ENCODE results near the gene PDZD4.

PDZD4 gene

DNA sequence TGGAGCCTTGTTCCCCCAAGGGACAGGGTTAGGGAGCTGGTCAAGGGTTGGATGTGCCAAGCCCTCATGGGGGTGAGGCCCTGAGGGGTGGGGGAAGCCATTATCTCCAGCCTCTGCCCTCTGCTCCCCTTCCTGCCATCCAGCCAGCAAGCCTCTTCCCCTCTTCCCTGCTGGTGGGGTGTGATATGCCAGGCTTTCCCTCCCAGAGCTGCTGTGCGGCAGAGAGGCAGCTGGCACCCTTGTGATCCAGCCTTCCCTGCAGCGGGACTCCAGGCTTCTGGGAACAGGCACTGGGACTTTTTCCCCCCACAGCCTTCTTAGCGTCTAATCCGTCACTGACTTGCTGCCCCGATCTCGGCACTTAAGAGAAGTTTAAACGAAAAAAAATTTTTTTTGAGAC is 29.6 kb downstream of the PDZD4 start:
- H3K9ac ChIP-seq (ENCODE audit: low read depth, low read length), result no peak overlapping the region
- H3K36me3 ChIP-seq (ENCODE audit: insufficient read depth, low read length), result peaks cover 8% of the 10 kb centered on the region
- H3K9me3 ChIP-seq (ENCODE audit: control insufficient read depth, insufficient read depth, low read length), result no peaks in the 10 kb centered on the region
- no peaks in the 10 kb centered on the region for H3K4me1 ChIP-seq (ENCODE audit: insufficient read depth, low read length)

DNA sequence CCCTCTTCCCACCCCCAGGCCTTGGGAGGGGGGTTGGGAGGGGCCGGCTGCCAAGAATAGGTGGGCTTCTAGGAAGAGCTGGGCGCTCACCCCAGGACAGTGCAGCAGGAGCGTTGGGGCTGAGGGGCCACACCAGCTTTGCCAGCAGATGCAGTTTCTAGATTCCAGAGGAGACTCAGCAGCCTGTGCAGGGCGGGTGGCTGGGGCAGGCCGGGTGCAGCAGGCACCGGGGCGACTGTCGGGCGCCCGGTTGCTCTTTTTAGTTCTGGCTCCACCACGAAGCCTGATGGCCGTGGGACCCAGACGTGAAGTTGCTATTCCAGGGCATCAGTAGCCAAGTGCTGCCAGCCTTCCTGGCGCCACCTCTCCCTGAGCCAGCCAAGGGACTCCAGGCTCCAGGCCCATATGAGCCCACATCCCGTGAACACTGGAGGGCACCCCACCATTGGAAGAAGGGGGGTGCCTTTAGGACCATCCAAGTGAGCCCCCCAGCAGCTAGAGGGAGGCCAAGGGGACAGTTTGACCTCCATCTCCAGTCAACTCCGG is 30.1 kb downstream of the PDZD4 start:
- Histone ChIP-seq H3K9me3 (ENCODE audit: control insufficient read depth, insufficient read depth, low read length) (no peaks in the 10 kb centered on the region), H3K9ac (ENCODE audit: low read depth, low read length) (no peak overlapping the region), H3K4me1 (ENCODE audit: insufficient read depth, low read length) (no peaks in the 10 kb centered on the region), H3K36me3 (ENCODE audit: insufficient read depth, low read length) (peaks cover 8% of the 10 kb centered on the region)

DNA sequence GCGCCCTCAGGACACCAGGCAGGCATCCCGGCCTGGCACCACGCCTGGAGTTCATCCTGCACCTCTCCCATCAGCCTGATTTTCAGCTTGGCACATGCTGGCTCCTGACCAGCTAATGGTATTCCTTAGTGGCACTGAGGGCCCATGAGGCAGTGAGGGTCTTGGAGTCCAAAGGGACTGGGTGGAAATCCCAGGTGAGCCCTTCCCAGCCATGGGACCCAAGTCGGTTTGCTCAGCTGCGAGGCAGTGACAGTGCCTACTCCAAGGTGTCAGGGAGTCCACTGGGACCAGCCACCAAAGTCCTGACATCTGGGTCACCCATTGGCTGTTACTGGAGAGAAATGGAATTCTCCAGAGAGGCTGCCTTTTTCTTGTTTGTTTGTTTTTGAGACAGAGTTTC is 31.0 kb downstream of the PDZD4 start:
- Histone ChIP-seq H3K9me3 (ENCODE audit: control insufficient read depth, insufficient read depth, low read length) (no peaks in the 10 kb centered on the region), H3K4me1 (ENCODE audit: insufficient read depth, low read length) (no peaks in the 10 kb centered on the region), H3K9ac (ENCODE audit: low read depth, low read length) (no peak overlapping the region), H3K36me3 (ENCODE audit: insufficient read depth, low read length) (peaks cover 8% of the 10 kb centered on the region)

DNA sequence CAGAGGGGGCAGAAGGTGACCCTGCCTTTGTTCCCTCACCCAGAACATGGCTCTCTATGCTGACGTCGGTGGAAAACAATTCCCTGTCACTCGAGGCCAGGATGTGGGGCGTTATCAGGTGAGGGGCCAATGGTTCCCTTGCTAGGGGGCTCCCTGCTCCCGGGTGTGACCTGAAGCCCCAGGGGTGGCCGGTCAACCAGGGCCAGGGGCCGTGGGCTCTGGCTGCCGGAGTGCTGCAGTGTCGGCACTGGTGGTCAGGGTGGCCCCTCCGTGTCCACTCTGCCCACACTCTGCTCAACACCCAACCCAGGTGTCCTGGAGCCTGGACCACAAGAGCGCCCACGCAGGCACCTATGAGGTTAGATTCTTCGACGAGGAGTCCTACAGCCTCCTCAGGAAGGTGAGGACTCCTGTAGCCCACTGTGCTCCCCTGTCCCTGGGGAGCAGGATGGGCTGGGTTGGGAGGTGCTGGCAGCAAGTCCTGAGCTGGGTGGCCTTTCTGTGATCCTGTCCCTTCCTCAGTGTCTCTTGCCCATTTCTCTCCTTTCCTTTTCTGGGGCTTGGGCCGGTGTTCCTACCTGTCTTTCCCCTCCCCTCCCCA is 32.8 kb downstream of the PDZD4 start:
- no peaks in the 10 kb centered on the region for H3K4me1 ChIP-seq (ENCODE audit: insufficient read depth, low read length)

DNA sequence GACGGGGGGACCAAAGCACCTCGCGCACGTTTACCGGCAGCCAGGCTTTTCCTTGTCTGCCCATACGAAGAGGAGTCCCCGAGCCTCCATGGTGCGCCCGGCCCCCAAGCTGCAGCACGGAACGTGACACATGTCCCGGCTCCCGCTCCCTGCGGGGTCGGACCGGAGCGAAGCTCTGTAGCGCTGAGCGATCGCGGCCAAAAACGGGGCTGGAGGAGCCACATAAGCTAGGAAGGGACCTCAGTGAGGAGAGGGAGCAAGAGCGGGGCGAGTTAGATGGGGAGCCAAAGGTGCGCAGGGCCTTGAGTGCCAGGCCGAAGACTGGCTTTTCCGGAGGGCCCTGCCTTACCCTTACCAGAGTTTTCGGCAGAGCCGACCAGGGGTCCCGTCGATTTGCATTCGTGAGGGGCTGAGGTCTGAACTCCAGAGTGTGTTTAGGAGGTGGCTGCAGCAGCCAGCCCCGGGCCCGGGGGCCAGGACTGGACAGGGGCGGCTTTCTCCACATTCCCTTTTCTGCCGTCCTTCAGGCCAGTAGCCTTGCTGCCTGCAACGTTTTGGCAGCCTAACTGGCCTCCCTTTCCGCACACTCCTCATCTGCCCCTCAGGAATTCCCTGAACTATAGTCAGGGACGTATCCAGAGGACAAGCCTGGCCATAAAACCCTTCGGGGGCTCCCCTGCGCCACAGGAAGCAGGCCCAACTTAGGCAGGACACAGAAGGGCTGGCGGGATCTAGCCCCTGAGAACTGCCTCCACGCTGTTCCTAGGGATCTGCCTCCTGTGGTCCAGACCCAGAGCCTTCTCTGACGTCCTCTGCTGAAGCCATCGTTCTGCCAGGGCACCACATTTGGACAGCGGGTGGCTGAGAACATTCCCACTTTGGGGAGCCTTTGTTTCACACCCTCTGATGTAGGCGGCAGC is 35.2 kb downstream of the PDZD4 start:
- Histone ChIP-seq H3K9me3 (ENCODE audit: control insufficient read depth, insufficient read depth, low read length) (no peaks in the 10 kb centered on the region), H3K9ac (ENCODE audit: low read depth, low read length) (peak overlapping the region; percentile 66), H3K36me3 (ENCODE audit: insufficient read depth, low read length) (peaks cover 5% of the 10 kb centered on the region), H3K4me1 (ENCODE audit: insufficient read depth, low read length) (no peaks in the 10 kb centered on the region)

More for the DNA sequence above, 32.8 kb downstream of the PDZD4 start:
- Histone ChIP-seq H3K36me3 (ENCODE audit: insufficient read depth, low read length) (peaks cover 5% of the 10 kb centered on the region; the same call in 1 of the 2 replicates), H3K9ac (ENCODE audit: low read depth, low read length) (no peak overlapping the region), H3K9me3 (ENCODE audit: control insufficient read depth, insufficient read depth, low read length) (no peaks in the 10 kb centered on the region)

DNA sequence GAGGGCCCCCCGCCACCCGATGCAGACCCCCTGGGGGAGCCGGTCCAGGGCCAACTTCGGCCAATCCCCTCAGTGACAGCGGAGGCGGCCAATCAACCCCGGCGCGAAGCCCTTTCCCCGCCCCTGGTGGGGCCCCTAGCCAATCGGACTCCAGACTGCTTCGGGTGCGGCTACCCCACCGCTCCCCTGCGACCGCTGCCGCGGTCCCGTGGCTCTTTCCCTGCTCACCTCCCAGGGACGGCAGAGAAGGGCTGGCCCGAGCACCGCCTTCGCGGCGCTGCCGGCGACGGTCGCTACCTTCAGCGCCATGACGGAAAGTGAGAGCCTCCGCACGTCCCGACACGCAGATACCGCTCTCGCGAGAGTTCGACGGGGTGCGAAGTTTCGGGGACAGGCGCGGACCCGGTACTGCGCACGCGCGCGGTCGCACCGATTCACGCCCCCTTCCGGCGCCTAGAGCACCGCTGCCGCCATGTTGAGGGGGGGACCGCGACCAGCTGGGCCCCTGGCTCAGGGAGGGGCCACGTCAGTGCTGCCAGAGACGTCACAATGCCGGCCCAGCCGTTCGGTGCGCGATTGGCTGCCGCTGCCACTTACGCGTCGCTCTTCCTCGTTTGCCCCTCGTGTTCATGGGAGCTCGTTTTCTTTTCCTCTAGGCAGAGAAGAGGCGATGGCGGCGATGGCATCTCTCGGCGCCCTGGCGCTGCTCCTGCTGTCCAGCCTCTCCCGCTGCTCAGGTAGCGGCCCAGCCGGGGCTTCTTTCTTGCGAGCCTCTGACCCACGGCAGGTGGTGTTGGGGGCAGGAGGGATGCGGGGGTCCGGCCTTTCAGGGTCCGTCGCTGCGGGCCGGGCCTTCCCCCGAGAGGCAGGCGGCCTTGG is 36.1 kb downstream of the PDZD4 start, which contains the start of the genes IDH3G and SSR4:
Gene IDH3G, minus strand, starts transcription at position 358 of the 879 bp plus-strand sequence. Its CDS starts 49 bp downstream, at position 309.
Gene SSR4, plus strand, starts transcription at position 651 of the 879 bp plus-strand sequence. Its CDS starts 20 bp downstream, at position 671.
- H3K4me1 ChIP-seq (ENCODE audit: insufficient read depth, low read length), result no peaks in the 10 kb centered on the region
- peak within 1 kb of the TSS; percentile 89 for H3K9ac ChIP-seq (ENCODE audit: low read depth, low read length)
- H3K36me3 ChIP-seq (ENCODE audit: insufficient read depth, low read length), result peaks cover 5% of the 10 kb centered on the region
- no peaks in the 10 kb centered on the region for H3K9me3 ChIP-seq (ENCODE audit: control insufficient read depth, insufficient read depth, low read length)

DNA sequence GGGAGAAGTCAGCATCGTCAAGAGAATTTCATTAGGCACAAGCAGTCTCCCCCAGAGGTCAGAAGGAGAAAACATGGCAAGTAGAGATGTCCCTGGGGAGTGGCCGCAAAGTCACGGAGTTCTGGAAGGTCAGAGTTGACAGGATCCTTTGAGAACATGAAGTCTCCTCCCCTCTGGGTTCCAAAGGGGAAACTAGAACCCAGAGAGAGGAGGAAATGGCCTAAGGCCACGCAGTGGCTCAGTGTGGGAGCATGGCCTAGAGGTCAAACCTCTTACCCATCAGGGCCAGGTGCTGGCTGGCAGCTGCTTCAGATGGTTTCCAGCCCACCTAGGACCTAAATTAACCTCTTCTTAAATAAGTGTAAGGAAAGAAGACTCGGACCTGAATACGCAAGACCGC is 37.1 kb downstream of the PDZD4 start:
- H3K9me3 ChIP-seq (ENCODE audit: control insufficient read depth, insufficient read depth, low read length), result no peaks in the 10 kb centered on the region
- no peaks in the 10 kb centered on the region for H3K4me1 ChIP-seq (ENCODE audit: insufficient read depth, low read length)
- peaks cover 5% of the 10 kb centered on the region for H3K36me3 ChIP-seq (ENCODE audit: insufficient read depth, low read length)
- peak overlapping the region; percentile 89; the same call in 1 of the 2 replicates for H3K9ac ChIP-seq (ENCODE audit: low read depth, low read length)

DNA sequence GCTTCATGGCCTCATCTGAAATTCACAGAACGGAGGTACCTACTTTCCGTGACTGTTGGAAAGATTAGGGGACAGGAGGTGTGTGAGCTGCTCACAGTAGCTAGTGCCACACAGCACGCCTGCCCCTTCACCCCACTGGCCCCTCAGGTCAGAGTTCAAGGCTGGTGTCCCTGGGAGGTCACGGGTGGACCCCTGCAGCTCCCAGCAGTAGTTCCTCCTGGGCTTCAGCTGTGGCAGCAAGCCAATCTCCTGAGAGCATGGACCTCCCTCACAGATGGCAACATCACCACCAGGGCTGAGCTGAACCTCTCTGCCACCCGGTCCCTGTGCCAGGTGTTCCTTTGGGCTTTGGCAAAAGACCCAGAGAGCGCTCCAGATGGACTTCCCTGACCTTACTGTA is 38.0 kb downstream of the PDZD4 start:
- no peaks in the 10 kb centered on the region for H3K4me1 ChIP-seq (ENCODE audit: insufficient read depth, low read length)
- H3K36me3 ChIP-seq (ENCODE audit: insufficient read depth, low read length), result peaks cover 5% of the 10 kb centered on the region
- H3K9ac ChIP-seq (ENCODE audit: low read depth, low read length), result no peak overlapping the region
- H3K9me3 ChIP-seq (ENCODE audit: control insufficient read depth, insufficient read depth, low read length), result no peaks in the 10 kb centered on the region

DNA sequence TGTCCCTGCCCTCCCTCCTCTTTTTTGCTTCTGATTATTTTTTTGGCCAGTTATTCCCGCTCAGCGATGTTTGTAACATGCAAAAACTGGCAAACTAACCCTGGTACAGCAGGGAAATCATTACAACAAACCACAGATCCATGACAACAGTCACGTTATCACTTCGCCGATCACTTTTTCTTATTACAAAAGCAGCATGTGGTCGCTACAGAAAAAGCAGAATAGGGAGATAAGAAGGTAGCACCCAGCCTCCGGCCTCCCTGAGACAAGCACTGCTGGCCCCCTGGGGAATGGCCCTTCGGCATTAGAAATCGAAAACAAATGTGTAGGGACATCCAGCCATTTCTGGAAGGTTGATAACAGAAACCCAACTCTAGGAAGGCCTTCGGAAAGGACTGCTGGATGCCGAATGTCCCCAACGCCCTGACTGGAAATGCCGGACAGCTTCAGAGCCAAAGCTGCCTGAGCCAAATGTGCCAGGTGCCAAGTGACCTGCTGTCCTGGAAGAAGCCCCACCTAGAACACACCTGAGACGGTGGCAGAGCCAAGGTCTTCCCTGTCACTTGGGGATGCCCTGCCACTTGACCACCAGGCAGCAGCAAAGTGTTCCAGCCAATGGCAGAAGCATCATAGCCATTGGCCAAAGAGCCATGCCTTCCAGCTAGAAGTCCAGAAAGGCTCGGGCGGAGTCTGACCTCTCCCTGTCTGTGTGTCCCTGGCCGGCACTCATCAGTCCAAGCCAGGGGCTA is 39.1 kb downstream of the PDZD4 start:
- H3K9me3 ChIP-seq (ENCODE audit: control insufficient read depth, insufficient read depth, low read length), result no peaks in the 10 kb centered on the region
- H3K4me1 ChIP-seq (ENCODE audit: insufficient read depth, low read length), result no peaks in the 10 kb centered on the region
- H3K9ac ChIP-seq (ENCODE audit: low read depth, low read length), result no peak overlapping the region
- no peaks in the 10 kb centered on the region; the same call in none of the 2 replicates for H3K36me3 ChIP-seq (ENCODE audit: insufficient read depth, low read length)

DNA sequence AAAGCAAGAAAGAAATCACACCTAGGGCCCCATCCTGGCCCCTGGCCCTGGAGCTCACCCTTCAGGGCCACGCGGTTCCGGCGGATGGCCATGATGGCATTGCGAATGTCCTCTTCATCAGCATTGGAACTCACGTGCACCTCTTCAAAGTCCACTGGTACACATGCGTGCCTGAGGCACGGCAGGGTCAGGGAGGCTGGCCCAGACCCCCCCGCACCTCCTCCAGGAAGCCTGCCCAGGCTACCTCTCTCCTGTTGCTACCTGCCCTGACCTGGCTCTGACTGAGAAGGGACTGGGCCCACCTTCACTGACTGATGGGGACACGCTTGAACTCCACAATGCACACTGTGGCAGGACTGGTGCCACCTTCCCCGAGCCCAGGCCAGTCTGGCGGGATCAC is 40.7 kb downstream of the PDZD4 start:
- H3K36me3 ChIP-seq (ENCODE audit: insufficient read depth, low read length), result no peaks in the 10 kb centered on the region; the same call in 1 of the 2 replicates
- H3K9ac ChIP-seq (ENCODE audit: low read depth, low read length), result no peak overlapping the region
- no peaks in the 10 kb centered on the region for H3K9me3 ChIP-seq (ENCODE audit: control insufficient read depth, insufficient read depth, low read length)
- no peaks in the 10 kb centered on the region for H3K4me1 ChIP-seq (ENCODE audit: insufficient read depth, low read length)

DNA sequence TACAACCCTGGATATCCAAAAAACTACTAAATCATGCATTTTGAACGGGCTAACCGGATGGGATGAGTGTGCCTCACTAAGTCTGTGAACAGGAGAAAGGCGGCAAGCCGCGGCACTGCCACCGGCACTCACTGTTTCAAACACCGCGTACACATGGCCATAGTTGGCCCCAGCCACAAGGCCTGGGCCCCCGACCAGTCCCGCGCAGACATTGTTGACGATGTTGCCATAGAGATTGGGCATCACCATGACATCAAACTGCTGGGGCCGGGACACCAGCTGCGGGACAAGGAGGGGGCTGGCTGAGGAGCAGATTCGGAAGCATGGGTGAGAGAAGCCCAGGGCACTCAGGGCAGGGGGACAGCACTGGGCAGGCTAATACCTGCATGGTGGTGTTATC is 43.7 kb downstream of the PDZD4 start:
- Histone ChIP-seq H3K36me3 (ENCODE audit: insufficient read depth, low read length) (no peaks in the 10 kb centered on the region; the same call in 1 of the 2 replicates), H3K4me1 (ENCODE audit: insufficient read depth, low read length) (no peaks in the 10 kb centered on the region), H3K9ac (ENCODE audit: low read depth, low read length) (no peak overlapping the region), H3K9me3 (ENCODE audit: control insufficient read depth, insufficient read depth, low read length) (no peaks in the 10 kb centered on the region)

DNA sequence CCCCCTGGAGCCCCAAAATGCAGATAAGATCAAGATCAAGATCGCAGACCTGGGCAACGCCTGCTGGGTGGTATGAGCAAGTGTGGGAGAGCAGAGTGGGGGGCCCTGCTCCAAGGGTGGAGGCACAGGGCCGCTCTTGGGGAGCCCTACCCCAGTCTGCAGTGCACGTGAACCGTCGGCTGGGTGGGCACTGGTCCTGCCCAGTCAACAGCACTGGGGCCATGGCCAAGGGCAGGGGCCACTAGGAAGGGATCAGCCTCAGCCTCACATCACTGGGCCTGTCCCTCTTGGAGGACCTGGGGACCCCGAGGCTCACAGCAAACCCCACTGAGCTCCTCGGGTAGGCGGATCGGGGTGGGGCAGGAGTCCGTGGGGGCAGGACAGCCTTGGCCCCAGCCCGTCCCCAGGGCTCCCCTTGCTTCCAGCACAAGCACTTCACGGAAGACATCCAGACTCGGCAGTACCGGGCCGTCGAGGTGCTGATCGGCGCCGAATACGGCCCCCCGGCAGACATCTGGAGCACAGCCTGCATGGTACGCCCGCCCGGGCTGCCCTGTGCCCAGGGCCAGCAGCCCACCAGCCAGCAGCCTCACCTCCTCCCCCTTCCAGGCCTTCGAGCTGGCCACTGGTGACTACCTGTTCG is 45.9 kb downstream of the PDZD4 start:
- Histone ChIP-seq H3K4me1 (ENCODE audit: insufficient read depth, low read length) (no peaks in the 10 kb centered on the region), H3K36me3 (ENCODE audit: insufficient read depth, low read length) (no peaks in the 10 kb centered on the region), H3K9me3 (ENCODE audit: control insufficient read depth, insufficient read depth, low read length) (no peaks in the 10 kb centered on the region), H3K9ac (ENCODE audit: low read depth, low read length) (no peak overlapping the region)

DNA sequence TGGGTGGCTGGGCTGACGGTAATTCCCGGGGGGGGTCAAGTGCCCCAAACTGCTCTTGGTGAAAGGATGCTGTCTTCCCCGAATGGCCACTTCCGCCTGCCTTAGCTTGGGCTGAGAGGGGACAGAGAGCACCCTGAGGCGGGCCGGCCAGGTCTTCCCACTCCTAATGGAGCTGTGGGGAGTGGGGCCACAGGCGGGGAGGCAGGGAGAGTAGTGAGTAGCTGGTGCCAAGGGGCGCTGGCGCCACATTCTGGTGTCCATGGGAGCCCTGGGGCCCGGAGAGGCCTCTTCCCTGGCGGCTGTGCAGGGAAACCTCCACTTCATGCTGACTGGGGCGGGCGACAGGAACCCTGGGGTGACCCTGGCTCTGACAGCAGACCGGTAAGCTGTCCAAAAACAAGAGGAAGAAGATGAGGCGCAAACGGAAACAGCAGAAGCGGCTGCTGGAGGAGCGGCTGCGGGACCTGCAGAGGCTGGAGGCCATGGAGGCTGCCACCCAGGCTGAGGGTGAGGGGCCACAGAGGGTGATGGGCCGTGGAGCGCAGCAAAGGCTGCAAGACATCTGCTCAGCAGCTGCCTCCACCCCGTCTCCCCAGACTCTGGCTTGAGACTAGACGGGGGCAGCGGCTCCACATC is 46.8 kb downstream of the PDZD4 start:
- H3K36me3 ChIP-seq (ENCODE audit: insufficient read depth, low read length), result no peaks in the 10 kb centered on the region
- H3K9ac ChIP-seq (ENCODE audit: low read depth, low read length), result no peak overlapping the region
- H3K4me1 ChIP-seq (ENCODE audit: insufficient read depth, low read length), result no peaks in the 10 kb centered on the region
- H3K9me3 ChIP-seq (ENCODE audit: control insufficient read depth, insufficient read depth, low read length), result no peaks in the 10 kb centered on the region

All from ES-I3 (cell line).